ENCODE measurements around the gene ALAS1.
"Not testable (repeated sequence)": the region's sequence is repeated elsewhere in the genome, so short reads cannot be mapped to it uniquely, and the experiment has no call there.

The ALAS1 gene

DNA sequence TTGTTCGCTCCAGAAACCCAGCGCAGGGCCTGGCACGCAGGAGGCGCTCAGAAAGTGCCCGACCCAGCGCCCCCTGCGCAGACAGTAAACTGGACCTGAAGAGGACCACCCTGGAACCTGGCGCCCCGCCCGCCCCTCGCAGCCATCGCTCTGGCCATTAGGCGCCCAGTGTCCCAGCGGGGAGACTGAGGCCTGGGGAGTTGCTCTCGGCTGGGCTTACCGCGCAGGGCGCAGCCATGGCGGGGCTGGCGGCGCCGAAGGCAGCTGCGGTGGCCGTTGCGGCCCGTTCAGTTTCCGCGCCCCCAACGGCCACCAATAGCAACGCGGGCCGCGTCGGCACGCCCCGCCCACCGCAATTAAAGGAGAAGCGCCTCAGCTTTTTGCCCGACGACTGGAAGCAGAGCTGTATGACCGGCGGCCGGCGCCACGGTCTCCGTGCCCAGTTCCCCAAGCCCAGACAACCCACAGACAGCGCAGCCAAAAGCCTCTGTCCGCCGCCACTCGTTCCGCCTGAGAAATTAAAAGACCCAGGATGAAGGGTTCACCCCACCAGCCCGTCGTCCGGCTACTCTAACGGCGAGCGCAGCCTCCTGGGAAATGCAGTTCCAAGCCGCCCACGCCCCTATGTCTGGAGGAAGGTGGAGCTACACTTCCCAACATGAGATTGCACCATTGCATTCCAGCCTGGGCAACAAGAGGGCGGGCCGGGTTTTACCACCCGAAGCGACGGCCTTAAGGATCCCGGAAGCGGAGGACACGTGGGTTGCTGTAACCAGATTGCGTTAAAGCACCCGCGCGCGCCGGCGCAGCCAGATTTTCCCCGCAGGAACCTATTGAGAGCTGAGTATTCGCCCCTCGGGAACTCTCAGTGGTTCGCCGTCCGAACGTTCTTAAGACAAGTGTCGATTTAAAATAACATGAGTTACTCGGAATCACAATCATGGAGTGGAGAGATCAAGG, 43.5 kb upstream of the ALAS1 start, which contains the start of gene POC1A:
Gene POC1A, minus strand, starts transcription at position 289 of the 960 bp plus-strand sequence. Its CDS starts 51 bp downstream, at position 238.
- TF ChIP-seq CTCF (IDR thresholded peaks at IDR 0.05; ENCODE audit: low read depth, low read length), result no peak
- peak; percentile 95 for DNase-seq (ENCODE audit: extremely low read depth, low read depth)

GRCh38 chr3:52155912-52156311, 42.0 kb upstream of the ALAS1 start:
- no peak for TF ChIP-seq CTCF (IDR thresholded peaks at IDR 0.05; ENCODE audit: low read depth, low read length)
- DNase-seq (ENCODE audit: extremely low read depth, low read depth), result no peak

GRCh38 chr3:52159503-52159902, 38.5 kb upstream of the ALAS1 start:
- no peak for DNase-seq (ENCODE audit: extremely low read depth, low read depth)
- no peak for TF ChIP-seq CTCF (IDR thresholded peaks at IDR 0.05; ENCODE audit: low read depth, low read length)

- no peak for DNase-seq (ENCODE audit: extremely low read depth, low read depth)
- no peak for TF ChIP-seq CTCF (IDR thresholded peaks at IDR 0.05; ENCODE audit: low read depth, low read length)
These were observed 35.6 kb upstream of the ALAS1 start for GRCh38 chr3:52162250-52162872.

DNA sequence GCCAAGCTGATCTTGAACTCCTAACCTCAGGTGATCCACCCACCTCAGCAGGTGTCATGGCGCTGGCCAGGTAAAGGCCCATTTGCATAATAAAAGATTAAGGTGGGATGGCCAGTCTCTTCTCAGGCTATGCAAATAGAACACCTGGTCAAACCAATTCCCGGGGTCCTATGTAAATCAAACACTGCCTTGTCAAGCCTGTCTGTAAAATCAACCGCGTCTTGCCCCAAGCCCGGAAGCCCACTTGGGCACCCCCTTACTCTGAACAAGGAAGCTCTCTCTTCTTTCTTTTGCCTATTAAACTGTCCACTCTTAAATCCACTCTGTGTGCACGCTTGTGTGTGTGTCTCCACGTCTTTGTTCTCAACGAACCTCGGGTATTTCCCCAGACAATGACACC, 30.7 kb upstream of the ALAS1 start:
- no peak for DNase-seq (ENCODE audit: extremely low read depth, low read depth)
- no peak for TF ChIP-seq CTCF (IDR thresholded peaks at IDR 0.05; ENCODE audit: low read depth, low read length)

DNA sequence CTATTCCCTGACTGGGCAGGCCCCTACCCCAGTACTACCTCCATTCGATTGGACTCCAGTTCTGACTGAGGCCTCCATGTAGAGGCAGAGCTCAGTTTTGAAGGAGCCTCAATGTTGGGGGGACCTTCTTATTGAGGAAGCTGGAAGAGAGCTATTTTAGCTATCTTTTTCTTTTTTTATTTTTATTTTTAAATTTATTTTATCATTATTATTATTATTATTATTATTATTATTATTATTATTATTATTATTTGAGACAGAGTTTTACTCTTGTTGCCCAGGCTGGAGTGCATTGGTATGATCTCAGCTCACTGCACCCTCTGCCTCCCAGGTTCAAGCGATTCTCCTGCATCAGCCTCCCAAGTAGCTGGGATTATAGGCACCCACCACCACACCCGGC, 27.7 kb upstream of the ALAS1 start:
- DNase-seq (ENCODE audit: extremely low read depth, low read depth), result not testable (repeated sequence)

DNA sequence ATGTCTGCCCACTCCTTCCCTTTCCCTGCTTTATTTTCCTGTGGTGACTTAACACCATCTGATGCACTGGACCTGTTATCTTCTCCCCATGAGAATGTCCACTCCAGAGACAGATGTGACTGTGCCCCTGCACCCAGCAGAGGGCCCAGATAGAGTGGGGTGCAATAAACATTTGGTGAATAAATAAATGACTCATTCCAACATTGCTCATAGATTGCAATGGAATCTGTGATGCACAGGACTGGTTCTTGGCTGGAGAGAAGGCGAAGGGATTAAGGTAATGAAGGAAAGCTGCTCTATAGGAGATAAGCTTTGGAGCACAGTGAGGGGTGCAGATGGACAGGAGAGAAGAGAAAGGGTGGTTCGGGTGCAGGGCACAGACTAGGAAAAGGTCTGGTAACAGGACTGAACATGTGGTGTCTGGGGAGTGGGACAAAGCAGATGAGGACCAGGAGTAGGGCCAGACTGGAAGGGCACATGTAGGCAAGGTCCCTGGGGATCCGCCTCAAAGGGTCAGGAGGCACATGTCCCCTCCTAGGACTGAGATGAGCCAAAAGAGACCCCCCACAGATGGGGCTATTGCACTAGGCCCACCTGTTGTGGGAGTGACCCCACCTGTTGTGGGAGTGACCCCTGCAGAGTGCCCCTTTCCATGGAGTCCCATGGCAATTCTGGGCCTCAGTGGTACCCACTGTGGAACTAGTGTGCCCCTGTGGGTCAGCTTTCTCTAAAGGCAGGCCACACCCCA, 26.3 kb upstream of the ALAS1 start:
- TF ChIP-seq CTCF (IDR thresholded peaks at IDR 0.05; ENCODE audit: low read depth, low read length), result peak; percentile 36

More for the DNA sequence above, 26.3 kb upstream of the ALAS1 start:
- peak; percentile 38 for DNase-seq (ENCODE audit: extremely low read depth, low read depth)

Data from AG09319 (cell line).